GM18511 (cell line): ENCODE measurements around the gene PEX5.
"Not testable (repeated sequence)": the region's sequence is repeated elsewhere in the genome, so short reads cannot be mapped to it uniquely, and the experiment has no call there.

Experiments used
- ATAC-seq: cut with Tn5 transposase; IDR thresholded peaks from one replicate; pipeline ENCODE4 v1.9.1; 2021; ENCODE audit warnings: mild to moderate bottlenecking, moderate library complexity; ENCODE audit not compliant: unreplicated experiment

Gene PEX5

DNA sequence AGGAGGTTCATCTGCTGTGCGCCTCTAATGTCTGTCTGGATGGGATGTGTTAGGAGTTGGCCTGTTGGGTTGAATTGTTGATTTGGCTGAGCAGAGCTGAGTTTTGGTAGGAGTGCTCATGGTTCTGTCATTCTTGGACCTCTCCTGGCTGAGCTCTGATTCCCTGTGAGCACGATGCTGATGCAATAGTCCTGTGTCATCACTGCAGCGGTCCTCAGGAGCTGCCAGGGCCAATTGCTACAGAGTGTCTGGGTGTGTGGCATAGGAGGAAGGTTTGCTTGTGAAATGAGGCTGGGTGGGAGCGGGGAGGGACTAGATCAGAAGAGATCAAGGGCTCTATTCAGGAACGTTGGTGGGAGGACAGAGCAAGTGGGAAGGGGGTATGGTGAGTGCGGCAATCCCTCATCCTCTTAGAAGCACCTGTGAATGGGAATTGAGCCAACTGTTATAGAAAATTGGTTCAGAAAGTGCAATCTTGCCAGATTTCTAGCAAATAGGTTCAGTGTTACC lies 21.2 kb downstream of the PEX5 start:
- ATAC-seq, result no peak

DNA sequence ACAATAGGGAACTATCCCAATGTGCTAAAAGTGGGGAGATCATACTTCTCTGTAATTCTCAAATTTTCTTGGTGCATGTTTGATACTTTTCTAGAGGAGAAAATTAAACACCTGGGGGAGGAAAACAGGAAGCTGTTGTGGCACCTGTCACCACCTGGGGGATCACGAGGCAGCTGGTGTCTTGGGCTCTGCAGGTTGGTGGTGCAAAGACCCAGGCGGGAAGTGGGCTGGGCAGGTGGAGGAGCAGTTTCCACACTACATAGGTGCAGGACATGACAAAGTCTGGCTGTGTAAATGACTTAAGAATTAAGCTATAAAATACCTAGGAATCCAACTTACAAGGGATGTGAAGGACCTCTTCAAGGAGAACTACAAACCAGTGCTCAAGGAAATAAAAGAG lies 23.2 kb downstream of the PEX5 start:
- ATAC-seq, result no peak

DNA sequence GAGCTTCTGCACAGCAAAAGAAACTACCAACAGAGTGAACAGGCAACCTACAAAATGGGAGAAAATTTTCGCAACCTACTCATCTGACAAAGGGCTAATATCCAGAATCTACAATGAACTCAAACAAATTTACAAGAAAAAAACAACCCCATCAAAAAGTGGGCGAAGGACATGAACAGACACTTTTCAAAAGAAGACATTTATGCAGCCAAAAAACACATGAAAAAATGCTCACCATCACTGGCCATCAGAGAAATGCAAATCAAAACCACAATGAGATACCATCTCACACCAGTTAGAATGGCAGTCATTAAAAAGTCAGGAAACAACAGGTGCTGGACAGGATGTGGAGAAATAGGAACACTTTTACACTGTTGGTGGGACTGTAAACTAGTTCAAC lies 24.3 kb downstream of the PEX5 start:
- ATAC-seq, result not testable (repeated sequence)

DNA sequence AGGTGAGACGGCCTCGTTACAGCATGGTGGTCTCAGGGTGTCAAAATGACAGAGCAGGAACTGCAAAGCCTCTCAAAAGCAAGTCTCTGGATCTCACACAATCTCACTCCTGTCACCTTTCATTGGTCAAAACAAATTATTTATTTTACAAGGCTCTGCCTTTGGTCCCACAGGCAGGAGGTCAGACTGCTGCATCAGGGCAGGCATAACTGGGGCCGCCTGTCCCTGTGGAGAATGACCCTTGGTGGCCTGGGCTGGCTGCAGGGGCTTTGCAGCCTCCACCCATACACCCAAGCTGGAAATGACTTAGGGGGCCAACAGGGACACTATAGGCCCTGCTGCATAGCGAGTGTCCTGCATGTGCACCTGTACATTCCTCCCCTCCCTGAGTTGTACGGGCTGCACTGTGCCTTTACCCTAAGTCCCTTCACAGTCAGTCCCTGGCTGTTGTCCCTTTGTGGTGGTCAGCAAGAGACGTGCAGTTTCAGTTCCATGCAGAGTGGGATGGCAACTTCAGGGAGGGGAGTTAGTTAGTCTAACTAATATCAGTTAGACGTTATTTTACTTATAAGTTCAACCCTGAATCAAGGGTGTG lies 28.1 kb downstream of the PEX5 start:
- no peak for ATAC-seq

DNA sequence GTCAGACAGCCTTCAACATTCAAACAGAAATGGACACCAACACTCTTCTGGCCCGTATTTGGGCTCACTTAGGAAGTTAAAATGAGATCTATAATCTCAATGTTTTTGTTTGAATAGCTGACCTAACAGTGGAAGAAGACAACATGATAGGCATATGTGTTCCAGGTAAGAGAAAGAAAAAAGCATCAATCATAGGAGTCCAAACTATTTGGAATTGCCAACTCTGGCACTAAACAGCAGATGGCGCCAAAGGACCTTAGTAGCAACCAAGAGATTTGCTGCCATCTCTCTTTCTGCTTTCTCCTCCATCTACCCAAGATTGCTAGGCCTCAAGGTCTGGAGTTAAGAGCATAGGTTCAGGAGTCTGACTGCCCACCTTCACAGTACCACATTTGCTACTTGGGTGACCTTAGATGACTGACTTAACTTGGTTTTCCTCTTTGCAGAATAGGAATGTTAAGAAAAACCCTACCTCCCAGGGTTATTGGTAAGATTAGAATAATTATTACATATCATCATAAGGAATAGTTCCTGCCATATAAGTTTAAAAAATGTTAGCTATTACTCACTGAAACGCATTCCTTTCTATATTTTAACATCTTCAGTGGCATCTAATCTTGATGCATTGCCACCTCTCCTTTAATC lies 30.2 kb downstream of the PEX5 start:
- no peak for ATAC-seq

DNA sequence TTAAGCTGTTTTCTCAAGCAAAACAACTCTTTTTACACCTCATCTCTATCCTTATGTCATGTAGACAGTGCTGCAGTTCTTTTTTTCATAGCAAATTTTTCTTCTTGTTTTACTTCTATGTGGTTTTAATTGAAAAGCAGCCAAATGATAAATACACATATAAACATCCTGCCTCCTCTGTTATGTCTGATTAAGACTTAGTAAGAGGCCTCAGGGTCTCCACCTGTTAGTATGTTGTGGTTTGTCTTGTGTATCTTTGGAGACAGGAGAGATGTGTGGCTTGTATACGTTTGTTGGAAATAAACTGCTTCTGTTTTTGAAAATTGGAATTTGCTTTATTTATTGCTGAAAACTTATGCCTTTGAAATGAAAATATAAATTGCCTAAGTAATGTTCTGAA lies 32.0 kb downstream of the PEX5 start:
- no peak for ATAC-seq

DNA sequence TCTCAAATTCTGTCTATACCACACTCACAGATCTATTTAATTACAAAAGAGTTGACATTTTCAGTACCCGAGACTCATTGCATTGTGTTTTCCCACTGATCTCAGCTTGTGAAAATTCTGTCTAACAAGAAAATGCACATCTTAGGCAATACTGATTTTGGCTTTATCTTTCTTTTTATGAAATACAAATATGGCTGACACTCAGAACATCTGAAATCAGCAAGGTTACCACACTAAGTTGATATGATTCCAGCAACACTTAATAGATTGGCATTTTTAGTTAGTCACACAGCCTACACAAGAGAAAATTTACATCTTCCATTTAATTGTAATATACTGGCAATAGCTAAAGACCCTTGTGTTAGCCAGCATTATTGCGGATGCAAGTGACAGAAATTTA lies 40.3 kb downstream of the PEX5 start:
- ATAC-seq, result no peak

DNA sequence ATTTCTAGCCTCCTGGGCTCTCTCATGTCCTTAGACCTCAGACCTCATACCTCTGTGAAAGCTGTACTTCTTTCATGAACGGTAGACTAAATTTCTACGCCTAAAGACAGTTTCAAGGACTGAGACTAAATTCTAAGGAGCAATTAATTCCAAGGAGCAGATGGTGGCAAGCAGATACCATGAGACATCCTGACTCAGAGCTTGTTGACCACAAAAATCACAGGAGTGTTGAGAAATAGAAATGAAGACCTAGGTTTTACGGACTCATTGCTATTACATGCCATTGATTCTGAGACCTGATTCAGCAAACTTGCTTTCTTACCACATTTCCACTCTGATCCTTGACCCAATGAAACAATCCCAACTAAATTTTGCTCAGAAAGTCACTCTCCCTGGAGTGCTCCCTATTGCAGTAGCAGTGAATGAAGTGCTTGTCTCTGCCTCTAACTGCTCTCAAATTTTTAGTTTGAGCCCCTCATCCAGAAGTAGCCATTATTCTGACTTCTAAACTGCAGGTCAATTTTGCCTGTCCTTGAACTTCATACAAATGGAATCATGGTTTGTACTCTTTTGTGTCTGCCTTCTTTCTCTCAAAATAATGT lies 52.0 kb downstream of the PEX5 start:
- ATAC-seq, result no peak

DNA sequence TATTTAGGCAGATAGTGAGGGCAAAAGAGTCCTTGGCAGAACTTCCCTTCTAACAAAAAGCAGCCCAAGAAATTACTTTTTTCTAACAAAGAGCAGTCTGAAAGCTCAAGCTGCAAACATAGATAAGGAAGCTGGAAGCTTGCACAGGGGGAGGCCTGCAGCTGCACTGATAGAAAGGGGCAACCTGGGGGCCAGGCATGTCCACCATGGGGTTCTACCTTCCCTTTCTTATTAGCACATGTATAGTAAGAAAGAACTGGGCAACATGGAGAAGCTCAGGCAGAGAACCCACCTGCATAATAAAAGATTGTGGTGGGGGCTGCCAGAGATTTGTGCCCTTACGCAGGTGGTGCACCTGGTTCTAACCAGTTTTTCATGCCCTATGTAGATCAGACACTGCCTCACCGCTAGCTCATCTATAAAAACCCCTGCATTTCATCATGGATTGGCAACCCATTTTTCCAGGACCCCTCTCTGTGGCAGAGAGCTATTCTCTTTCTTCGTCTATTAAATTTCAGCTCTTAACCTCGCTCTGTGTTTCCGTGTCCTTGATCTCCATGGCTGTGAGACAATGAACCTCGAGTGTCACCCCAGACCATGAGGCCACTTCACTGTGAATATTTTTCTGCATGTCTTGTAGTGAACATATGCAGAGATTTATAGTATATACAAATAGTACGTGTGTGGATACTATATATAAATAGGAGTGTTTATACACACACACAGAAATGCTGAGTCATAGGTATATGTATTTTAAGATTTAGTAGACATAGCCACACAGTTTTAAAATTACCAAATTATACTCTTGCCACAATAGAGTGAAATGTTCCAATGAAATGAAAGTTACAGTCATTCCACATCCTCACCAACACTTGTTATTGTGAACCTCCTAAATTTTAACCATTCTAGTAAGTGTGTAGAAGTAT lies 53.0 kb downstream of the PEX5 start:
- ATAC-seq, result no peak

DNA sequence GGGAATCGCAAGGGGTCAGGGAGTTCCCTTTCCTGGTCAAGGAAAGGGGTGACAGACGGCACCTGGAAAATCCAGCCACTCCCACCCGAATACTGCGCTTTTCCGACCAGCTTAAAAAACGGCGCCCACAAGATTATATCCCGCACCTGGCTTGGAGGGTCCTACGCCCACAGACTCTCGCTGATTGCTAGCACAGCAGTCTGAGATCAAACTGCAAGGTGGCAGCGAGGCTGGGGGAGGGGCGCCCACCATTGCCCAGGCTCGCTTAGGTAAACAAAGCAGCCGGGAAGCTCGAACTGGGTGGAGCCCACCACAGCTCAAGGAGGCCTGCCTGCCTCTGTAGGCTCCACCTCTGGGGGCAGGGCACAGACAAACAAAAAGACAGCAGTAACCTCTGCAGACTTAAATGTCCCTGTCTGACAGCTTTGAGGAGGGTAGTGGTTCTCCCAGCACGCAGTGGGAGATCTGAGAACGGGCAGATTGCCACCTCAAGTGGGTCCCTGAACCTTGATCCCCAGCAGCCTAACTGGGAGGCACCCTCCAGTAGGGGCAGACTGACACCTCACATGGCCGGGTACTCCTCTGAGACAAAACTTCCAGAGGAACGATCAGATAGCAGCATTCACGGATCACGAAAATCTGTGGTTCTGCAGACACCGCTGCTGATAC lies 62.0 kb downstream of the PEX5 start:
- ATAC-seq, result not testable (repeated sequence)

DNA sequence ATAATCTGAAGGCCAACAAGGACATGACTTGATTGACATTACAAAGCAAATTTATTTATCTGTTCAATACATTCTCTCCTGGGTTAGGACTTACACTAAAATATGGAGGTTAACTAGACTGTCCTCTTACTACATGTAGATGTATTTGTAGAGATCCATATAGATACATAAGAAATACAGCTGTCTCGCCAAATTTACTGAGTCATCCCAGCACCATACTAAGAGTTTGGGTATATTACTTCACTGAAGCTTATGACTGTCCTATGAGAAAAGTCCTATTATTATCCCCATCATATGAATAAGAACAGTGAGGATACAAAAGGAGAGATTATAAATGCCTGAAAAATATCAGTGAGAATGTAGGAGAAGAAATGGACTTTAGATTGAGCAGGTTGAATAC lies 69.6 kb downstream of the PEX5 start:
- no peak for ATAC-seq
